VCaP (cell line): Measurements from ENCODE around the gene PRDM15.
A peak's percentile ranks its signal among the peaks of the same experiment; 100 is the strongest.

ENCODE experiments used
- H3K27ac ChIP-seq: fragments of 450-650 bp; 2 replicates; pipeline ENCODE4 v1.5.1; 2017
- TF ChIP-seq, protein P1 (sequence below): fragments of 450-650 bp; conservative IDR thresholded peaks from 2 replicates; pipeline ENCODE4 v1.5.1; 2017; ENCODE audit warnings: mild to moderate bottlenecking, moderate library complexity

Gene PRDM15

DNA sequence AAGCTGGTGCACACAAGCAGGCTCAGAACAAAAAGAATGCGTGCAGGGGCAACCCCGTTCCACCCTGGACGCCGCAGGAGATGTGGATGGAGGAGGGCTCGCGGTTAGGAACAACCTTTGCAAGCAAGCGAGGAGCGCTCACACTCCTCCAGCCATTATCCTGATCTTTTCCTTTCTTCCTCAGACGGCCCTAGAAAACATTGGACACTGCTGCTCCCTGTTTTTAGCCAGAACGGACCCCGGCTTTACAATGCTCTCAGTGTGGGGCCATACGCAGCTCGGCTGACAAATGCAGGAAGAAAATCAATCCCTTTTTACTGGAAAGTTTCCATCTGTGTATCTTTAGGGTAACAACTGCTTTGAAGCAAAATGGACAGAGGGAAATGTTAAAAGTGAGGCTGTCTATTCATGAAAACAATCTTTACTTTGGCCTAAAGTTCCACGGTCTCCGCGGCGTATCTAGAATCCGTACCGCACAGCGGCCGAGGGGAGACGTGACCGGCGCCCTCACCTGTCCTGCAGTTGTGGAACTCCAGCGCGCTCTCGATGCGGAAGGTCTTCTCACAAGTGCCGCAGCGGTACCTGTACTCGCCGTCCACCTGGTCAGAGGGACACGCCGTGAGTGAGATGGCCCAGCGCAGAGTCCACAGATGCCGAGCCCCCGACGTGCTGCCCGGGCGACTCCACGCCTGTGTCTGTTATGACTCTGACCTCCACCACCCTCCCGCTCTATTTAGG, 44.0 kb downstream of the PRDM15 start:
- no peak overlapping the region for H3K27ac ChIP-seq
- TF ChIP-seq, protein P1, sequence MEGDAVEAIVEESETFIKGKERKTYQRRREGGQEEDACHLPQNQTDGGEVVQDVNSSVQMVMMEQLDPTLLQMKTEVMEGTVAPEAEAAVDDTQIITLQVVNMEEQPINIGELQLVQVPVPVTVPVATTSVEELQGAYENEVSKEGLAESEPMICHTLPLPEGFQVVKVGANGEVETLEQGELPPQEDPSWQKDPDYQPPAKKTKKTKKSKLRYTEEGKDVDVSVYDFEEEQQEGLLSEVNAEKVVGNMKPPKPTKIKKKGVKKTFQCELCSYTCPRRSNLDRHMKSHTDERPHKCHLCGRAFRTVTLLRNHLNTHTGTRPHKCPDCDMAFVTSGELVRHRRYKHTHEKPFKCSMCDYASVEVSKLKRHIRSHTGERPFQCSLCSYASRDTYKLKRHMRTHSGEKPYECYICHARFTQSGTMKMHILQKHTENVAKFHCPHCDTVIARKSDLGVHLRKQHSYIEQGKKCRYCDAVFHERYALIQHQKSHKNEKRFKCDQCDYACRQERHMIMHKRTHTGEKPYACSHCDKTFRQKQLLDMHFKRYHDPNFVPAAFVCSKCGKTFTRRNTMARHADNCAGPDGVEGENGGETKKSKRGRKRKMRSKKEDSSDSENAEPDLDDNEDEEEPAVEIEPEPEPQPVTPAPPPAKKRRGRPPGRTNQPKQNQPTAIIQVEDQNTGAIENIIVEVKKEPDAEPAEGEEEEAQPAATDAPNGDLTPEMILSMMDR: no peak

DNA sequence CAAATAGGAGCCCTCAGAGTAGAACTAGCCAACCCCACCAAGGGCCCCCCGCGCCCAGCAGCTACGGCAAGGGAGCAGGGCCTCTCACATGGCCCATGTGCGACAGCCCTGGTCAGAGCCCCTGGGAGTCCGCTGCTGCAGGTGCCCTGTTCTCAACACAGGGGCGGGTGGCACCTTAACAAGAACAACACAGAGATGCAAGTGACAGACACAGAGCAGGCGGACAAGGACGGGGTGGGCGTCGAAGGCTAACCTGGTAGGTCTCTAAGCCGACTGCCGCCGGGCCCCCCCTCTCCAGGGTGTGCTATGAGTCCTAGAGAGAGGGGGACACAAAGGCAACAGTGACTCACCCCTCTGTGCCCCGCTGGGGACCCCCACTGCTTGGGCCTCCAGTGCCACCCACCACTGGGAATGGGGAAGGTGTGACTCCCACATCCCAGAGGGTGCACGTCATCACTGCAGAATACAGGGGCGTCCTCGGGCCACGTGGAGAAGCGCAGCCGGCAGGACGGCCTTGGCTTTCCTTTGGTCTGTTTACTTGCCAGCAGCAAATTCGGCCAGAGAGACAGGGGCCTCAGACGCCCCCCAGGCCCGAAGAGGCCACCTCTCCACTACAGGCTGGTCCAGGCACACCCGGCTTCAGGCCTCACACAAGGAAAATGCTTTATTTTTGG, 44.8 kb downstream of the PRDM15 start:
- TF ChIP-seq, protein P1: no peak
- H3K27ac ChIP-seq: no peak overlapping the region

GRCh38 chr21:41833497-41834115, 45.5 kb downstream of the PRDM15 start:
- TF ChIP-seq, protein P1: no peak
- no peak overlapping the region for H3K27ac ChIP-seq

- no peak overlapping the region for H3K27ac ChIP-seq
- TF ChIP-seq, protein P1: 0 out of 2 replicates have a peak, but pooled peaks have one; percentile 11
Observed at GRCh38 chr21:41832596-41833496, 46.3 kb downstream of the PRDM15 start.

DNA sequence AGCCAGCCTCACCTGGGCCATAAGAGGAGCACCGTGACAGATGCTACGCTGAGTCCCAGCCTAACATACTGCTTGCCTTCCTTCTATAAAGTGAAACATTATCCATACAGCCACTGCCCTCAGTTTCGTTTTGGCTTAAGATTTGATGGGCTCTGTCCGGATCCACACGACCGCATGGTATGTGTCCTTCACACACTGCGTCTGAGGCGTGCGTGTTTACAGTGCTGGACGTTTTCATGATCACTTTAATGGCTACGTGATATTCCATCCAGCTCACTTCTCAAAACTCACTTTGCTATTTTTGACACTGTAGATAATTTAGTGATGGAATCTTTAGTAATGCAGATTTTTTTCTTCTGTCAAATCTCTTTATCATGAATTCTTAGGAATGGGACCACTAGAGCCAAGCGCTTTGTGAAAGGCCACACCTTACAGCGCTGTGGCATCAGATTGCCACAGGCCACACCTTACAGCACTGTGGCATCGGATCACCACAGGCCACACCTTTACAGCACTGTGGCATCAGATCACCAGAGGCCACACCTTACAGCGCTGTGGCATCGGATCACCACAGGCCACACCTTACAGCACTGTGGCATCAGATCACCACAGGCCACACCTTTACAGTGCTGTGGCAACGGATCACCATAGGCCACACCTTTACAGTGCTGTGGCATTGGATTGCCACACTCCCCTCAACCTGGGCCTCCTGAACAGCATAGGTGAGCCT, 47.1 kb downstream of the PRDM15 start:
- no peak overlapping the region for H3K27ac ChIP-seq
- TF ChIP-seq, protein P1: no peak

DNA sequence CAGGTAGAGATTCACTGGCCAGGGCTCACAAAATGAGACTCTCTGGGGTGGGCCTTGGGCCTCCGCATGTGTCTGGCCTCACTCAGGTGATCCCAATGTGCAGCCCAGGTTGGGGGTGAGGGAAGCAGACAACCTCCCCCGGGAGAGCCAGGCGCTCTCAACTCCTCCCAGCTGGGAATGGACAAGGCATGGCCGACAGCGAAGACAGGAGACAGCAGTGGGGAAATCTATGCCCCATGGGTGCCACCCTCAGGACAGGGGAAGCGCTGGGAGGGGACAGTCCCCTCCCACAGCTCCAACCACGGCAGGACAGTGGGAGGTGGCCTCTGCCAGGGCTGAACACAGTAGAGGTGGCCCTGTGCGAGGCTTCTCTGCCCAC, 47.7 kb downstream of the PRDM15 start:
- no peak overlapping the region for H3K27ac ChIP-seq
- TF ChIP-seq, protein P1: no peak
